Gastroesophageal sphincter (tissue), 4 donors: ENCODE data around the gene LINC00237. TPM values are rescaled to one million over a fixed set of nuclear protein-coding genes. Genes with fewer than 3 reads are reported as not detected.

Experiments used
- small RNA-seq, 4 donors: library from RNA; depleted of rRNA; stranded (forward); fragments of <200 nt; gene quantifications; one replicate each; pipeline ENCODE3, GENCODE V24; 2016
- total RNA-seq, 4 donors: library from RNA; depleted of rRNA; stranded (reverse); fragments of >200 nt; gene quantifications; one replicate each; pipeline ENCODE4 v1.1.0, GENCODE V29; 2016

Gene LINC00237
- total RNA-seq, 4 donors from 2014 or later = not detected

Small RNA genes within 50 kb of the gene (small RNA-seq; reads per million reads assigned to genes)
- gene RNA5SP477 = 0 reads per million in 4 donors

Other genes with a start within 250 kb of the LINC00237 start
- gene KIZ, start 19.7 kb upstream of the LINC00237 start, total RNA-seq = 10 to 100 TPM; 19.9 to 31.0 (median 30.6) TPM
- gene XRN2, start 197.0 kb upstream of the LINC00237 start, total RNA-seq = 10 to 100 TPM; 55.5 to 80.8 (median 68.4) TPM